Fibroblast of the aortic adventitia (primary cell): ENCODE data around the gene HMCN2. TPM values are rescaled to one million over a fixed set of nuclear protein-coding genes. Genes with fewer than 3 reads are reported as not detected.
"Not testable (repeated sequence)": the region's sequence is repeated elsewhere in the genome, so short reads cannot be mapped to it uniquely, and the experiment has no call there.

Source experiments
- DNase-seq: peaks from one replicate; pipeline ENCODE4 v3.0.0-alpha.2; 2010; ENCODE audit warnings: low read depth
- H3K4me3 ChIP-seq: 2 replicates; pipeline ENCODE4 v1.5.1; 2011; ENCODE audit warnings: low read depth, mild to moderate bottlenecking, control low read depth, low read length, moderate library complexity
- total RNA-seq: library from RNA; depleted of rRNA; stranded (reverse); fragments of >200 nt; gene quantifications from 2 replicates; pipeline ENCODE4 v1.2.3, GENCODE V29; 2012; ENCODE audit warnings: low replicate concordance
- TF ChIP-seq, protein P1 (sequence below): IDR thresholded peaks from 2 replicates; pipeline ENCODE4 v1.5.1; 2011; ENCODE audit warnings: mild to moderate bottlenecking, low read length, control low read depth, inconsistent platforms; ENCODE audit not compliant: insufficient read depth

The HMCN2 gene
- total RNA-seq, 1 donor, result not detected

DNA sequence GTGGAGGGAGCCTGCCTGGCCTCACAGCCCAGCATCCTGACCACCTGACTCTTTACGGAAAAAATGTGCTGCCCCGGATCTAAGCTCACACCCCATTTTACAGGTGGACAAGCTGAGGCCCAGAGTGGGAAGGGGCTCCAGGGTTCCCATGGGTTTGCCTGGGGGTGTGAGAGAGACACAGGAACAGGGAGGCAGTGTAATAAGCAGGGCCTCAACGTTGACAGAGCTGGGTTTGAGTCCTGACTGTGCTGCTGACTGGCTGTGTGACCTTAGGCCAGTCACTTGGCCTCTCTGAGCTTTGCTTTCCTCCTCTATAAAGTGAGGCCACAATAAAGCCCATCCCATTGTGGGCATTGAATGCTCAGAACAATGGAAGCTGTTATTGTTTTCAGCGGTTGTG is 73.7 kb downstream of the HMCN2 start:
- no peak overlapping the region for H3K4me3 ChIP-seq
- TF ChIP-seq, protein P1, sequence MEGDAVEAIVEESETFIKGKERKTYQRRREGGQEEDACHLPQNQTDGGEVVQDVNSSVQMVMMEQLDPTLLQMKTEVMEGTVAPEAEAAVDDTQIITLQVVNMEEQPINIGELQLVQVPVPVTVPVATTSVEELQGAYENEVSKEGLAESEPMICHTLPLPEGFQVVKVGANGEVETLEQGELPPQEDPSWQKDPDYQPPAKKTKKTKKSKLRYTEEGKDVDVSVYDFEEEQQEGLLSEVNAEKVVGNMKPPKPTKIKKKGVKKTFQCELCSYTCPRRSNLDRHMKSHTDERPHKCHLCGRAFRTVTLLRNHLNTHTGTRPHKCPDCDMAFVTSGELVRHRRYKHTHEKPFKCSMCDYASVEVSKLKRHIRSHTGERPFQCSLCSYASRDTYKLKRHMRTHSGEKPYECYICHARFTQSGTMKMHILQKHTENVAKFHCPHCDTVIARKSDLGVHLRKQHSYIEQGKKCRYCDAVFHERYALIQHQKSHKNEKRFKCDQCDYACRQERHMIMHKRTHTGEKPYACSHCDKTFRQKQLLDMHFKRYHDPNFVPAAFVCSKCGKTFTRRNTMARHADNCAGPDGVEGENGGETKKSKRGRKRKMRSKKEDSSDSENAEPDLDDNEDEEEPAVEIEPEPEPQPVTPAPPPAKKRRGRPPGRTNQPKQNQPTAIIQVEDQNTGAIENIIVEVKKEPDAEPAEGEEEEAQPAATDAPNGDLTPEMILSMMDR, result no peak
- no peak for DNase-seq

DNA sequence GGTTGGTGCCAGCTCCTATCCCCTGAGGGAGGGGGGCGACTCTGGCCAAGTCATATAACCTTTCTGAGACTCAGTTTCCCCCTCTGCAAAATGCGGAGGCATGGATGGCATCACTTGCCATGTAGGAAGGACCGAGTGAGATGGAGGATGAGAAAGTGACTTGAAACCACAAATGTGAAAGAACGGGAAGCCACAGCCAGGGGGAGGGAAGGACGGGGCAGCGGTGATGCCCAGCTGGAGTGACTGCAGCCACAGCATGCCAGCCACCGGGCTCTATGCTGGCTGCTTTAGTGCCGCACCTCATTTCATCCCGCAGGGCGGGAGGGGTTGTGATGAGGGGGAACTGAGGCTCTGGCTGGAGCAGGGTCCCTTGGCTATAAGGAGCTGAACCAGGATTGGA is 74.5 kb downstream of the HMCN2 start:
- H3K4me3 ChIP-seq, result no peak overlapping the region
- no peak for DNase-seq
- TF ChIP-seq, protein P1, result no peak

DNA sequence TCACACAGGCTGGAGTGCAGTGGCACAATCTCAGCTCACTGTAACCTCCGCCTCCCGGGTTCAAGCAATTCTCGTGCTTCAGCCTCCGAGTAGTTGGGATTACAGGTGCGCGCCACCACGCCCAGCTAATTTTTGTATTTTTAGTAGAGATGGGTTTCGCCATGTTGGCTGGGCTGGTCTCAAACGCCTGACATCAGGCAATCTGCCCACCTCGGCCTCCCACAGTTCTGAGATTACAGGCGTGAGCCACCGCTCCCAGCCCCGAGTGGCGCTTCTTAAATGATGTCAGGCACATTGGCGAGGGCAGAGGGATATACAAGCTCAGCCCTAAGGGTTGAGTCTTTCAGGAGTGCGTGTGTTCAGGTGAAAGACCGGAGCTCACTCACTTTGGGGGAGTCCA is 75.0 kb downstream of the HMCN2 start:
- not testable (repeated sequence) for DNase-seq, H3K4me3 ChIP-seq

DNA sequence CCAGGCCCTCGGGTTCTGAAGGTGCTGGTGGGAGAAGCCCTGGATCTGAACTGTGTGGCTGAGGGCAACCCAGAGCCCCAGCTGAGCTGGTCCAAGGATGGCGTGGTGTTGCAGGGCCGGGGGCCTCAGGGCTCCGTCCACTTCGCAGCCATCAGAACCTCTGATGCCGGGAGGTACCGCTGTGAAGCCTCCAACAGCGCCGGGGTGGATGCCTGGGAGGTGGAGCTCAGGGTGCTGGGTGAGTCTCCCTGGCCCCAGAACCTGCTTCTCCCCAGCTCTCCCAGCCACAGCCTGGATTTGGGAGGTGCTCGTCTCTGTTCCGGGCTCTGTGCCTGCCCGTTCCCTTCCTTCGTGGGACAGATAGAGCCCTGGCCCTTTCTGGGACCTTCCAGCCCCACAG is 75.6 kb downstream of the HMCN2 start:
- H3K4me3 ChIP-seq, result no peak overlapping the region
- DNase-seq, result no peak
- TF ChIP-seq, protein P1, result no peak

DNA sequence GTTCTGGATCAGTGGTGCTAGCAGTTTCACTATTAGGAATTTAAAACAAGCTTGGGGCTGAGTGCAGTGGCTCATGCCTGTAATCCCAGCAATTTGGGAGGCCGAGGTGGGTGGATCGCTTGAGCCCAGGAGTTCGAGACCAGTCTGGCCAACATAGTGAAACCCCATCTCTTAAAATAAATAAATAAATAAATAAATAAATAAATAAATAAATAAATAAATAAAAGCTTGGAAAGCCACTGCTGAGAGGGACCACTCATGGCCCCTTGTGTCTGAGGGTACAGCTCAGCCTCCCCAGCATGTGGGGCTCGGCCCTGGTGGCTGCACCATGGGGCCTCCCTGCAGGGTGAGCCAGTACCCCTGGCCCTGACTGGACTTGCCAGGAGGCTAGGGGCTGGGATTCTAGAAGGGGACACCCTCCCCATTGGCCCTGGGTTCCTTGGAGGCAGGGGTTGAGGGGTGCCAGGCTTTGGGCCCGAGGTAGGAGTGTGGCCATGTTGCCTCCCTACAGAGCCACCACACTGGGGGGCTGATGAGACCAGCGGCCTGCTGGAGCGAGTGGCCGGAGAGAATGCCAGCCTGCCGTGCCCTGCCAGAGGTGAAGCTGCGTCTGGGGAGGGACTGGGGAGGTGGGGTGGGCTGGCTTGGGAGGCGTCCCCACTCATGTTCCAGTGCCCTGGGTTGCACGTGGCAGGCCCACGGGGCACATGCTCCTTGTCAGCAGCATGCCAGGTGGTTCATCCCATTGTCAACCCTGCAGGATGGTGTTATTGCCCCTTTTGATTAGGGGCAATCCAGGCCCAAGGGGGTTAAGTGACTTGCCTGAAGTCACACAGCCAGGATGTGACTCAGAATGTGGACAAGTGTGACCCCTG is 76.5 kb downstream of the HMCN2 start:
- TF ChIP-seq, protein P1, result no peak
- DNase-seq, result no peak
- H3K4me3 ChIP-seq, result no peak overlapping the region

DNA sequence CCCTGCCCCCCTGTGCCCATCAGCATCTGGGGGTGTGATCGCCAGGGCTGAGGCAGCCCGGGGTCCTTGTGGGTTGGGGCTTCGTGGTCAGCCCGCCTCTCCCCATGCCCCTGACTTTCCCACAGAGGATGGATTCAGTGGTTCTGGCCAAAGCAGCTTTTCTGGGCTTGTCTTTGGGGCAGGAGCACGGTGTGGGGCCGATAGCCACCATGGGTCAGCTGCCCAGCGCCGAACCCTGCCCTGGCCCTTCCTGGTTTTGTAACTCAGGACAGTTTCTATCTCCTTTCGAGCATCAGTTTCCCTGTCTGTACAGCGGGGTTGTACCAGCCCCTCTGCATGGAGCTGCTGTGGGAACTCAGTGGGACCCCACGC is 77.1 kb downstream of the HMCN2 start:
- DNase-seq, result no peak
- no peak overlapping the region for H3K4me3 ChIP-seq
- TF ChIP-seq, protein P1, result no peak

DNA sequence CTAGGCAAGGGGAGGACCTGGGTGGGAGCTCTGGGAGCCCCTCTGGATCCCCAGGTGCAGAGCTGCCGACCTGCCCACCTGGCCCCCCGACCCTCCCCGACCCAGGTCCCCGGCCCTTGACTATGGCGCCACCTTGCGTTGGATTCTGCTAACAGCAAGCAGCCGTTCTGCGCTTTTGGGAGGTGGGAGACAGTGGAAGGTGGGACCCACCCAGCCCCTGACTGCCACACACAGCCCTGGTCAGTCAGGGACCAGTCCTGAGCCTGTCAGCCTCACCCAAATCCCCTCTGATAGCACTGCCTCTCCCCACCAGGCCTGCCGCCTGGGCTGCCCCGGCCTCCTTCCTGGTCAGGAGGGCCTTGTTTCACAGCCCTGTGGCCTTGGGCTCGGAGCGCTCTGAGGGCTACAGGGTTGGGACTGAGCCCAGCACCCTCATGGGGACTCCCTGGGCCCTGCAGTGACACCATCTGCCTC is 77.9 kb downstream of the HMCN2 start:
- TF ChIP-seq, protein P1, result peak; percentile 73
- H3K4me3 ChIP-seq, result no peak overlapping the region
- no peak for DNase-seq
